NK-92 treated with Interleukin-12 subunit alpha and Interleukin-12 subunit beta, amount 100 ng/mL, for 24 hours (cell line): ENCODE measurements around the gene OSBPL7.
A peak's percentile ranks its signal among the peaks of the same experiment; 100 is the strongest.
"Not testable (repeated sequence)": the region's sequence is repeated elsewhere in the genome, so short reads cannot be mapped to it uniquely, and the experiment has no call there.

Experiments used
- DNase-seq: peaks from one replicate; lab custom pipeline; 2025; lab: John Stamatoyannopoulos, UW

The OSBPL7 gene

DNA sequence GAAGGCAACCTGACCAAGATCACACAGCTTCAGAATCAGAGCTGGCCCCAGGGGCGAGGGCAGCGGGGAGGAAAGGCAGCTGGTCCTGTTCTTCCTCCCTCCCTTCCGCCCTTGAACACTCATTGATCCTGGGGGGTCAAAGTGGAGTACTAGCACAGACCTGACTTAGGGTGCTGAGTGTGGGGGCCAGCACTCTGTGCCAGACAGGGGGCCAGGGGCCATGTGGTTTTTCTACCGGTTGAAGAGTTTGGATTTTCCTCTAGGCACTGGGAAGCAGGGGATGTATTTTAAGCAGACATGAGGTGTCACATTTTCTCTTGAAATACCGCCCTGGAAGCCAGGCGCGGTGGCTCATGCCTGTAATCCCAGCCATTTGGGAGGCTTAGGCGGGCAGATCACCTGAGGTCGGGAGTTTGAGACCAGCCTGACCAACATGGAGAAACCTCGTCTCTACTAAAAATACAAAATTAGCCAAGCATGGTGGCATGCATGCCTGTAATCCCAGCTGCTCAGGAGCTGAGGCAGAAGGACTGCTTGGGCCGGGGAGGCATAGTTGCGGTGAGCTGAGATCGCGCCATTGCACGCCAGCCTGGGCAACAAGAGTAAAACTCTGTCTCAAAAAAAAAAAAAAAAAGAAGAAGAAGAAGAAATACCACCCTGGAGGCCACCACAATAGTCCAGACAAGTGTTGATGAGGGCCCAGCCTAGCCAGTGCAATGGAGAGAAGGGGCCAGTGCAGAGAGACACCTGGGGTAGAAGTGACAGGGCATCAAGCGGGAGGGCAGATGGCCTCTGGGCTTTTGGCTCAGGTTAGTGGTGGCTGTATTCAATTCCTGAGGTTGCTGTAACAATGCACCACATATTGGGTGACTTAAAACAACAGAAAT, 15.3 kb downstream of the OSBPL7 start:
- no peak for DNase-seq

DNA sequence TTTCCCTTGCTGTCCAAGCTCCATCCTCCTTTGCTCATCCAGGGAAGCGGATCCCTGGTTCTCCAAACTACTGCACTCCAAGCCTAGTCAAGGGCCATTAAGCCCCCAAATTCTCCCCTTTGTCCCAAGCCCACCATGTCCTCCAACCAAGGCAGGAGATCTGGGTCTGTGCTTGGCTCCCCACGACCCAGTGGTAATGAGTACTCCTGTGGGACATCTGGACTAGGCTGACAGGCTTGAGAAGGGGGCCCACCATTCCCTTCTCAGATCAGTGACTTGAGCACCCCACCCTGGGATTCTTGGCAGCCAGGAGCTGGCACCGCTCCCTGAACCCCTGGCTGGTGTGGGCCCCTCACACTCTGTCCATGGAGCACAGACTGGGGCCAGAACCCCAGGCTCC, 17.1 kb downstream of the OSBPL7 start:
- no peak for DNase-seq

DNA sequence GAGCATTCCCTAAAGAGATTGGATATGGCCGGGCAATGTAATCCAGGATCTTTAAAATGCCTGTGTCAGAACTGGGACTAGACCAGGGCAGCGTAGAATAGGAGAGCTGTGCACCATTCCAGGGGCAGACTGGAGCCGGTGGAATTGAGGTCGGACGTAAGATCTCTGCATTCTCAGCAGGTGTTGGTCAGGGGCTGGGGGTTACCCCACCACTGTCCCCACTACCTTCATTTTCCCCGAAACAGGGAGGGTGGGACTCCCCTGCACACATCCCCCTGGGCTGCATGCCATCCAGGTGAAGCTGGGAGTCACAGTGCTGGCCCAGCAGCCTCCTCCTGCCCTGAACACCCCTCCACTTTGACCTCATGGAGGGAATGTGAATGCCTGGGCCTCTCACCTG, 17.8 kb downstream of the OSBPL7 start:
- no peak for DNase-seq

DNA sequence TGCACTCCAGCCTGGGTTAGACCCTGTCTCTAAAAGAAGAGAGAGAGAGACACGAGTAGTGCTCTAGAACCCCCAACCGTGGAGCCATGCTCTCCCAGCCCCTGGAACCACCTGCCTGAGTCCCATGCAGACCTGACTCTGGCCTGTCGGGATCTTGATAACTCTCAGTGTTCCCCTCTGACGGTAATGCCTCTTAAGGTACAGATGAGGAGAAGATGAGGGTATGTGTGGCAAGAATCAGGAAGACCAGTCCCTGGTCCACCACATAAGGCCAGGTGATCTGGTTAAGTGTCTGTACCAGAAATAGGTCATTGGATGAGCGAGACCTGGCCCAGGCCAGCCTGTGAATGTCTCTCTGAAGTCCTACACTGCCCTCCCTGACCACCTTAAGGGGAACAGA, 18.4 kb downstream of the OSBPL7 start:
- no peak for DNase-seq

DNA sequence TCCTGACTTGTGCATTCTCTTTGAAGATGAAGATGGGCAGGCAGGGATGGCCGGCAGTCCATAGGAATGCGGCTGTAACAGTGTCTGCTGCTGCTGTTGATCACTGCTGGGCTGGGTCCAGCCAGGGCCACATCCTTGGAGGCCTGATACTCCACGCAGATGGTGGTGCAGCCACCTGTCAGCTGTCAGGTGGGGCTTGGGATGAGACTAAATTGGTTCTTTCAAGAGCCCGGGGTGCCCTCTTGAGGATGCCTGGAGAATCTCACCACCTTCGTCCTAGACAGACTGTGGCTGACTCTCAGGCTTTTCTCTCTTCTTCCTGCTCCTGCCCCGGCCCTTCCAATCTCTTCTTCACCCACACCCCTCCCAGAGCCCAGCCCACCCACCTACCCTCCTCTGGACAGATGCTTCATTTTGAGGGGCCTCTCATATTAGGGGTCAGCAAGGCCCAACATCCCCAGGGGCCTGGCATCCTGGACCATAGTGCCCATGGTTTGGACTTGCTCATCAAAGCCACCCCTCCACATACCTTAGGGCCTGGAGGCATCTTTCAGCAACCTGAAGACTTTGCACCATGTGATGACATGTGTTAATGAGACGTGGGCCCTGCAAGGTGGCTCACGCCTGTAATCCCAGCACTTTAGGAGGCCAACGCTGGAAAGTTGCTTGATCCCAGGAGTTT, 19.1 kb downstream of the OSBPL7 start:
- DNase-seq = peak; percentile 33

DNA sequence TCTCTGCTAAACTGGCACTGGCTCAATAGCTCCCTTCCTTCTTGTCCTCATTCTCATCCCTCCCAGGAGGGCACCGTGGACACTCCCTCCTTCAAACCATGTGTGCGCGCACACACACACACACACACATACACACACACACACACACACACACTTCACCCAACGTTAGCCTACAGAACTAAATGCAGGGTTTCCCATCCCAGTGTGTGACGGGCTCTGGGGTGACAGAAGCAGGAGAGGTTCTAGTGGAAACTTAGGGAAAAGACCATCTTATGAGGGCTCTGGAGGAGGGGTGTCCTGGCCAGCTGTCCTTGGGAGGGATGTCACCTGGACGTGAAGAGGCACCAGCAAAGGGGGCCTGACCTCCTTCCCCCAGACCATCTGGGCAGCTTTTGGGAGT, 19.7 kb downstream of the OSBPL7 start:
- DNase-seq = no peak

DNA sequence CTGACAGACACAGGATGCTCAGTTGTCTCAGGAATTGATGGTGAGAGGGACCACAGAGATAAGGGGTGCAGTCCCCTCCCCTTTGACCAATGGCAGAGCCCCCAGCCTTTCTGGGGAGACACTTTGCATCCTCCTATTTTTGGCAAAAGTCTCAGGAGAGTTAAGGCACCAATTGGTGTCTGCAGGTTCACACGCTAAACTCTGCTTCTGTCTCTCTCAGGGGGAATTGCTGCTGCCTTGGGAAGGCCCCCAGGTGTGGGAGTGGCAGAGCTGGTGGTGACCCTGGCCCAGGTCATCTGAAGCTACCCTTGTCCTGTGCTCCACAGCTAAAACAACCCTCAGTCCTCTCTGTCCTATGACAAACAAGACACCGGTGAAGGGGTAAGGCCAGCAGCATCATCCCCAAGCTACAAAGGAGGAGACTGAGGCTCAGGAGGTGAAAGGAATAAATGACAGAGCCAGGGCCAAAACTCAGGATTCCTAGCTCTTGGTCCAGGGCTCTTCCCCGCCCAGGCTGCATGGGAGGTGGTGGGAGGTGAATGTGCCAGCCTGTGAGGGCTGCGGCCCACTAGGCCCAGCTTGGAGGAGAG, 20.3 kb downstream of the OSBPL7 start:
- DNase-seq = no peak

DNA sequence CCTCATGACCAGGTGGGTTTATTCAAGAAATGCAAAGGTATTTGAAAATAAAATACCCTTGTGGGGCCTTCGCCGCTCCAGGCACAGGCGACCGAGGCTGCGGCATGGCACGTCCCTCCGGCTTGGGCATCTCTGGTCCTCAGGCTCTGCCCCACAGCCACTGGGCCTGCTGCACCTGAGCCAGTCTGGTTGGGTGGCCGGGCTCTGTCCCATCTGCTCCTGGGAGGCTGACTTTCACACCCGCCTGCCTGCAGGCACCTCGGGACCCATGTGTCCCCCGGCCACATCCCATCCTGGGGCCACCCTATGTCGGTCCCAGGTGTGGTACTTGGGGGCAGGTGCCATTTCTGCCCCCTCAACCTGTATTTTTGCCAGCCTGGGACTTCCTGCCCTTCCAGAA, 20.9 kb downstream of the OSBPL7 start:
- no peak for DNase-seq

DNA sequence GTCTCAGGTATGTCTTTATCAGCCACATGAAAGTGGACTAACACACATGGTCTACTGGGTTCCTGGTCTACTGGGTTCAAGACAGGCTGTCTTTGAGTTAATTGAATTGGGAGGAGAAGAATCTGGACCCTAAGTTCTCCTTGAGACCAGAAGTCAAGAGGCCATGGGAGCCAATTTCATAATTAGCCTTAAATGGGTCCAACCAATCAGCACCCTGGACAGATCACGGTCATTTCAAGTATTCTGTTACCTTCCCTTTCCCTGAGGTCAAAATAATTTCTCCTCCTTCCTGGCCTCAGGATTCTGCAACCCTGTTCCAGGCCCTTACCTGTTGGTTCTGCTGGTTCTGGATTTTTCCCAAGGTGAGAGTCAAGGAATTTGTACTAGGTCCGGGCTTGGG, 23.8 kb downstream of the OSBPL7 start:
- DNase-seq = no peak

DNA sequence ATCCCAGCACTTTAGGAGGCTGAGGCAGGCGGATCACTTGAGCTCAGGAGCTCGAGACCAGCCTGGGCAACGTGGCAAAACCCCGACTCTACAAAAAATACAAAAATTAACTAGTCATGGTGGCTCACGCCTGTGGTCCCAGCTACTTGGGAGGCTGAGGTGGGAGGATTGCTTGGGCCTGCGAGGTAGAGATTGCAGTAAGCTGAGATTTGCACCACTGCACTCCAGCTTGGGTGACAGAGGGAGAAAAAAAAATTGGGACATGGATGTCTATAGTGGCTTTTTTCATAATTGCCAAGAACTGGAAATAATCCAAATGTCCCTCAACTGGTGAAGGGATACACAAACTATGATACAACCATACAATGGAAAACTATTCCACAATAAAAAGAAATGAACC, 28.6 kb downstream of the OSBPL7 start:
- no peak for DNase-seq

DNA sequence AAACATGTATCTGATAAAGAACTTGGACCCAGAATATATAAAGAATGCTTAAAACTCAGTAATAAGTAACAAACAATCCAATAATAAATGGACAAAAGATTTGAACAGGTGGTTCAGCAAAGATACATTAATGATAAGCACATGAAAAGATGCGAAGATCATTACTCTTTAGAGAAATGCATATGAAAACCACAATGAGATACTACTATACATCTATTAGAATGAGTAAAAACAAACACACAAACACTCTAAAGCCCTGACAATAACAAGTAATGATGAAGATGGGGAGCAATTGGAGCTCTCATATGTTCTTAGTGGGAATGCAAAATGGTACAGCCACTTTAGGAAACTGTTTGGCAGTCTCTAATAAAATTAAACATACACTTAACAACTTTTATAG, 29.1 kb downstream of the OSBPL7 start:
- no peak for DNase-seq

DNA sequence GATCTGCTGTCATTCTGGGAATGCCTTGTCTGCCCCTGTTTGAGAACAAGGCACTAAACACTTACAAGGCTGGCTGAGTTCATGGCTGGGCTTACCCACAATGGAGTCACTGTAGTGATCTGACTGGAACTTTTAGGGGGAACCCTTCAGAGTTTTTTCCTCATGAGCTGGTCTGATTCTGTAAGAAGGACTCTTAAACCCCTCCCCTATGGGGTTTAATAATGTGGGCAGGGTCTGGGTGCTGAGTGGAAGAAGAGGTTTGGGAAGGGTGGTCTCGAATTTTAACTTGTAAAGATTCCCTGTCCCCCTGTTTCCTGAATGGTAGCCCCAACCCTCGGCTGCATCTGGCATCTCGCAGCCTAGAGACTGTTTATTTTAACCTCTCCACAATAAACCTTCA, 30.6 kb downstream of the OSBPL7 start:
- DNase-seq = no peak

DNA sequence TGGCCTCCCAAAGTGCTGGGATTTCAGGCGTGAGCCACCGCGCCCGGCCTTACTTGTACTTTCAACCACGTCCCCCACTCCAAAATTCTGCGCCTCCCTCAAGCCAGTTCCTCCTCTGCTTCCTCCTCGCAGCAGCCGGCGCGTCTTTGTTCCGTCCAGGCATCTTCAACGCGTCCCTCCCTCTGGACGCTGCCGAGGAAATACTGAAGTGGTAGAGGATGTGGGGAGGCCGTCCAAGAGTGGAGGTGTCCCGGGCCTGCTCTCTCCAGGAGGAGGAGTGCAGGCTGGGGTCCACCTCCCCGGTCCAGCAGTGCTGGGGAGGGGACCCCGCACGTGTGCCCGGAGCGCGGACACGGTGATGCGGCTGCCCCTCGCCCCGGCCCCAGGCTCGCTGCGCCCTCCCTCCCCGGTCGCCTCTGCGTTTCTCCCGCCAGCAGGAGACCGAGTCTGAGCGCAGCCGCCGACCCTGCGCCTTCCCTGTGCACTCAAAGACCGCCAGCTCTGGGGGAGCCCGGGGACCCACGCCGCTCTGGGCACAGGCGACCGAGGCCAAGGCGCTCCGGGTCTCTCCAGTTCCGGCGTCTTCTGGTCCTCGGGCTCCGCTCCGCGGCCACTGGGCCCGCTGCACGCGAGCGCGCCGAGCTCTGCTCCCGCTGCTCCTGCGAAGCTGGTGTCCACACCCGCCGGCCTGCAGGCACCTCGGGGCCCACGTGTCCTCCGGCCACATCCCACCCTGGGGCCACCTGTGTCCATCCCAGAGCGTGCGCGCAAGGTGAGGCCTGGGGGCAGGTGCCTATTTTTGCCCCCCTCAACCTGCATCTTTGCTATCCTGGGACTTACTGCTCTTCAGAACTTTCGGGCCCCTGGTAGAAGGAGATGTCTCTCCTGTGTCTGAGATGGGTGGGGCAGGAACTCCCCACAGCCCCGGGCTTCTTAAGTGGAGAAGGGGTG, 31.7 kb downstream of the OSBPL7 start:
- DNase-seq = no peak

DNA sequence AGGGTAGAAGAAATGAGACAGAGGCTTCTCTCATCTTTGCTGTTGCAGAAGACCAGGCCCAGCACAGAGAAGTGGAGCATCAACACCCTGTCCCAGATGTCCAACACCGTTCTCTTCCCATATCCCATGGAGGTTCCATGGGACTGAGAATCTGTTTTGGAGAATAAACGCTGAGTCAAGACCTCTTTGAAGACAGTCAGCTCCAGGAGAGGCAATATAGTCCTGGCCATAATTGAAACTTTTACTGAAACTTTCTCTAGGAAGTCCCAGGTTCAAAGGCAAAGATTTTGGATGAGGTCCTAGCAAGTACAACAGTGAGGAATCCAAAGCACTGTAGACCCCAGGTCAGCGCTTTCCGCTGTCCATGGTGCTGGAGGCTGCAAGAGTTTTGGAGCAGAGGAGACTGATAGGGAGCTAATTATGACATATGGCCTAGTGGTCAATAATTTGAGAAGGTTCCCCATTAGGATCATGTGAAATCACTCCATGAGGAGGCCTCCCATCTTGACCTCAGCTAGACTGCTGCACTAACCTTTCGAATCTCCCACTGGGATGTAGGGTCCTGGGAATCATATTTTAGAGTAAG, 36.0 kb downstream of the OSBPL7 start:
- no peak for DNase-seq

DNA sequence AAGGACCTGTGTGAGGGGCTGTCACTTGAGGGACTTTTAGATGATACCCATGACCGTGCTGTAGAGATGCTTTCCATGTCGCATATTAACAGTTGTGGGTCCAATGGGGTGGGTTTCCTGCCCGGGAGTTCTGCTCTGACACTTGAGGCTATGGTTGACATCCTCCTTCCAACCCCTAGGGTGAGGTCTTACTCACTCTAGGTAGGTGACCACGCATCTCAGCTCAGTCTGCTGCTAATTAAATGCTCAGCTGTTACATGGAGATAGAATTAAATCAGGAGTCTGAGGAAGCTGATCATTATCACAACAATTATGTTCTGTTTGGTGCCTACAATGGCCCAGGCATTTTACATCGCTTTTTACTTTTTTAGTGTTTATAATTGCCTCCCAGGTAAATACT, 40.2 kb downstream of the OSBPL7 start:
- DNase-seq = no peak

DNA sequence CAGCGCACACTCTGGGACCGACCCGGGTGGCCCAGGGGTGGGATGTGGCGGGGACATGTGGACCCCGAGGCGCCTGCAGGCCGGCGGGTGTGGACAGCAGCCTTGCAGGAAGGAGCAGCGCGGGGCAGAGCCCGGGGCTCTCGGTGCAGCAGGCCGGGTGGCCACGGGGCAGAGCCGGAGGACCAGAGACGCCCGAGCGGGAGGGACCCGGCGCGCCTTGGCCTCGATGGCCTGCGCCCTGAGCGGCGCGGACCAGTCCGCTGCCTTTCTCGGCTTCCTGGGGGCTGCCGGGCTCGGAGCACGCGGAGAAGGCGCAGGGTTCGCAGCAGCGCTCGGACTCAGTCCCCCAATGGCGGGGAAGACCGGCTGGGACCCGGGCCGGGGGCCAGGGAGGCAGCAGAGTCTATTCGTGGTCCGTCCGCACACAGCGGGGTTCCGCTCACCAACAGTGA, 43.4 kb downstream of the OSBPL7 start:
- DNase-seq = no peak

DNA sequence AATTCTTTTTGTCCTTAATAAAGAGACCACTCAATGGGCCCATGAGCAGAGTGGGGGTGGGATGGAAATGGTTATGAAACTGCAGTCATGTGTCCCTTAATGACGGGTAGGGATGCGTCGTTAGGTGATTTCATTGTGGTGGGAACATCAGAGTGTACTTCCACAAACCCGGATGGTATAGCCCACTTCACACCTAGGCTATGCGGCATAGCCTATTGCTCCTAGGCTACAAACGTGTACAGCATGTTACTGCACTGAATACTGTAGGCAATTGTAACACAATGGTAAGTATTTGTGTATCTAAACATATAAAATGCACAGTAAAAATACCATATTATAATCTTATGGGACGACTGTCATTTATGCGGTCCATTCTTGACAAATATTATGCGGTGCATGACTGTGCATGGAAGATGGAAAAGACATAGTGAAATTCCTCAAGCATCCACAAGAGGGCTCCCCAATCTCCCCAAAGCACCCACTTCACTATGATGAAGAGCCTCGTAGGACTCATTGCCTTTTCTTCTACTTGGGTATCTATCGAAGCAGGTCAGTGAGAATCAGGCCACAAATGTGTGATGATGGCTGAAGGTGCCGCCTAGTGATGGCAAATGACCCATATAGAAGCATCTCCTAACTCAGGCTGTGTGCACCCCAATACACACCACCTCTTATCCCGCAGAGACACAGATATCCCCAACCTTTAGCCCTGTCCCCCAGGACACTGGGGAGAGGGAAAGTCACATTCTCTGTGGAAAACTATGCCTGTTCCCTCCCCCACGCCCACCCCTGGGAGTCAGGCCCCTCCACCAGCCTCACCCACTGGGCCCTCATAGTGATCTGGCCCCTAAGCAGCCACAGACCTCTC, 45.0 kb downstream of the OSBPL7 start:
- DNase-seq = no peak

DNA sequence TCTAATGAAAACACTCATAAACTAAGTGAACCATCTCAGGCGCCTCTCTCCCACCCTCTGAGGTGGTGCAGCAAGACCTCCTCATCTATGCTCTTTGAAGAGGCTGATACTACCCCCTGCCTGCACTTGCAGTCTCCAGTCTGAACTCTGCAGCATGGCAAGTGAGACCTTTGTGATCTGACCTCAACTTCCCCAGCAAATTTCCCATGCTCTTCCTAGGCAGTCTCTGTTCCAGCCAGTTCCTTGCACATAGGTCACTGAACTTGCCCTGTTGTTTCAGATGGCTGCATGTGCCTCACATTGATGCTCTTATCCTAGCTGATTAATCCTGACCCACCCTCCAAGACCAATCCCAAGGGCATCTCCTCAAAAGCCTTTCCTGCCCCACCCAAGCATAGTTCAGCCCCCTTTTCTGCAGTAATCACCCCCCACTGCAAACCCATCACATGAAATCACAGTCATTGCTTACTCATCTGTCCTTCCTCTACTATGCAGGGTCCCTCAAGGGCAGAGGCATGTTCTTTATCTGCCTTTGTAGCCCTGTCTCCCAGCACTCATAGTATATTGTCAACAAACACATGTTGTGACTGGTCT, 46.5 kb downstream of the OSBPL7 start:
- DNase-seq = no peak

DNA sequence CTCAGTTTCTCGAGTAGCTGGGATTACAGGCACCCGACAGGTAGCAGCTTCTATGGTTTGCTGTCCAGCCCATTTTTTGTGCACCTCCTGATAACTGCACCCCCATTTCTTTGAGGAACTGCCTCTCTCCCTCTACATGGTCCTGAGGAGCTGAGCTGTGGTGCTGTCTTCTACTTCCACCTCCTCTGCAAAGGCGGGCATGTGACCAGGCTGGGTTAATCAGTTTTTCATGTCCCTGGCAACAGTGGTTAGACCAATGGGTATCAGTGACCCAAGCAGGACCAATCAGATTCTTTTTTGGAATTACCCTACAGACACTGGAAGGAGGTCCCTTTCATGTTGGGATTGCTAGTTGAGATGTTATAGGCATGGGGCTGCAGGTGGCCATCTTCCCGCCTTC, 47.3 kb downstream of the OSBPL7 start:
- DNase-seq = no peak

DNA sequence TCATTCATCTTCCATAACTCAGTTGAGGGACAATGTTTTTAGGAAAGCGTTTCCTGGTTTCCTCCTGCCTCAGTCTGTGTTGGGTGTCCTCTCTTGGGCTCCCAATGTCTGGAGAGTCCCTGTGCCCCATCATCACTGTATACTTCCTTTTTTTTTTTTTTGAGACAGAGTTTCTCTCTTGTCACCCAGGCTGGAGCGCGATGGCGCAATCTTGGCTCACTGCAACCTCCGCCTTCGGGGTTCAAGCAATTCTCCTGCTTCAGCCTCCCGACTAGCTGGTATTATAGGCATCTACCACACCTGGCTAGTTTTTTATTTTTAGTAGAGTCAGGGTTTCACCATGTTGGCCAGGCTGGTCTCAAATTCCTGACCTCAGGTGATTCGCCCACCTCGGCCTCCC, 47.9 kb downstream of the OSBPL7 start:
- not testable (repeated sequence) for DNase-seq
